ENCODE data around the gene RASSF10. TPM values are rescaled to one million over a fixed set of nuclear protein-coding genes. Genes with fewer than 3 reads are reported as not detected.

Gene RASSF10
- total RNA-seq, 1 experiment from 2014 or later: not detected

DNA sequence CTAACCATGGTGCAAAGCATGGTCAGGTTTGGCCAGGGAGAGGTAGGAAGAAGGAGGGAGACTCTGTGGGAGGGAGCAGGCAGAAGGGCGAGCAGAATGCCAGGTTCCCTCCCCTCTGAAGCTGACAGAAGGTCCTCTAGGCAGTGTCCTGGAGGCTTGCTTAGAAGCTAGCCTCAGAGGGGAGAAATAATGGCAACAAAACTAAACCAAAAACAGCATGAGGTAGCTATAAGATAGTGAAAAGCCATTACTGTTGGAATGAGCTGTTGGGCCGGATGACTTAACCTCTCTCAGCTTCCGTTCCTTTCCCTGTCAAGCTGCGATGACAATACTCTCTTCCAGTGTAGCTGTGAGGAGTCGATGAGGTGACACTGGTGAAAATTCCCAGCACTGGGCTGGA lies 36.6 kb downstream of the RASSF10 start:
- CTCF ChIA-PET: no interaction called here
- H2AFZ ChIP-seq (ENCODE audit: low read length): no peak overlapping the region
- H3K4me3 ChIP-seq (ENCODE audit: low read length): no peak overlapping the region
- DNase-seq (no peak), ATAC-seq (no peak)
- 0 out of 2 replicates have a peak, but pooled peaks cover under 1% of the 10 kb centered on the region for H3K4me1 ChIP-seq (ENCODE audit: insufficient read depth, low read length)
- intact Hi-C loops (cut with micrococcal nuclease): no loop called here
- H3K27ac ChIP-seq (ENCODE audit: low read length): no peak overlapping the region
- TF ChIP-seq EZH2 (IDR thresholded peaks at IDR 0.05; ENCODE audit: low read length, unreplicated experiment) (no peak), EZH2phosphoT487 (IDR thresholded peaks at IDR 0.05; ENCODE audit: borderline replicate concordance, low read length) (no peak)
- TF ChIP-seq, protein P1, sequence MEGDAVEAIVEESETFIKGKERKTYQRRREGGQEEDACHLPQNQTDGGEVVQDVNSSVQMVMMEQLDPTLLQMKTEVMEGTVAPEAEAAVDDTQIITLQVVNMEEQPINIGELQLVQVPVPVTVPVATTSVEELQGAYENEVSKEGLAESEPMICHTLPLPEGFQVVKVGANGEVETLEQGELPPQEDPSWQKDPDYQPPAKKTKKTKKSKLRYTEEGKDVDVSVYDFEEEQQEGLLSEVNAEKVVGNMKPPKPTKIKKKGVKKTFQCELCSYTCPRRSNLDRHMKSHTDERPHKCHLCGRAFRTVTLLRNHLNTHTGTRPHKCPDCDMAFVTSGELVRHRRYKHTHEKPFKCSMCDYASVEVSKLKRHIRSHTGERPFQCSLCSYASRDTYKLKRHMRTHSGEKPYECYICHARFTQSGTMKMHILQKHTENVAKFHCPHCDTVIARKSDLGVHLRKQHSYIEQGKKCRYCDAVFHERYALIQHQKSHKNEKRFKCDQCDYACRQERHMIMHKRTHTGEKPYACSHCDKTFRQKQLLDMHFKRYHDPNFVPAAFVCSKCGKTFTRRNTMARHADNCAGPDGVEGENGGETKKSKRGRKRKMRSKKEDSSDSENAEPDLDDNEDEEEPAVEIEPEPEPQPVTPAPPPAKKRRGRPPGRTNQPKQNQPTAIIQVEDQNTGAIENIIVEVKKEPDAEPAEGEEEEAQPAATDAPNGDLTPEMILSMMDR (conservative IDR thresholded peaks at IDR 0.05; ENCODE audit: low read depth, low read length): no peak
- no TSS peak for BruUV-seq (replicated peaks)
- H3K4me2 ChIP-seq (ENCODE audit: low read length): no peak overlapping the region
- H3K9me2 ChIP-seq (replicated peaks; ENCODE audit: low read length): no peaks in the 10 kb centered on the region
- no peaks in the 10 kb centered on the region for H3K79me2 ChIP-seq (ENCODE audit: low read length)
- H3K9me3 ChIP-seq (ENCODE audit: low read length): no peaks in the 10 kb centered on the region
- POLR2A ChIA-PET (ENCODE audit: unreplicated experiment): no interaction called here
- no peak overlapping the region for H3K9ac ChIP-seq (ENCODE audit: low read length)
- no peaks in the 10 kb centered on the region for H3K27me3 ChIP-seq (ENCODE audit: low read length)
- H3F3A ChIP-seq (ENCODE audit: low read length, unreplicated experiment): no peaks in the 10 kb centered on the region
- no peaks in the 10 kb centered on the region for H4K20me1 ChIP-seq (ENCODE audit: low read length)
- H3K36me3 ChIP-seq (ENCODE audit: low read depth, low read length): no peaks in the 10 kb centered on the region

DNA sequence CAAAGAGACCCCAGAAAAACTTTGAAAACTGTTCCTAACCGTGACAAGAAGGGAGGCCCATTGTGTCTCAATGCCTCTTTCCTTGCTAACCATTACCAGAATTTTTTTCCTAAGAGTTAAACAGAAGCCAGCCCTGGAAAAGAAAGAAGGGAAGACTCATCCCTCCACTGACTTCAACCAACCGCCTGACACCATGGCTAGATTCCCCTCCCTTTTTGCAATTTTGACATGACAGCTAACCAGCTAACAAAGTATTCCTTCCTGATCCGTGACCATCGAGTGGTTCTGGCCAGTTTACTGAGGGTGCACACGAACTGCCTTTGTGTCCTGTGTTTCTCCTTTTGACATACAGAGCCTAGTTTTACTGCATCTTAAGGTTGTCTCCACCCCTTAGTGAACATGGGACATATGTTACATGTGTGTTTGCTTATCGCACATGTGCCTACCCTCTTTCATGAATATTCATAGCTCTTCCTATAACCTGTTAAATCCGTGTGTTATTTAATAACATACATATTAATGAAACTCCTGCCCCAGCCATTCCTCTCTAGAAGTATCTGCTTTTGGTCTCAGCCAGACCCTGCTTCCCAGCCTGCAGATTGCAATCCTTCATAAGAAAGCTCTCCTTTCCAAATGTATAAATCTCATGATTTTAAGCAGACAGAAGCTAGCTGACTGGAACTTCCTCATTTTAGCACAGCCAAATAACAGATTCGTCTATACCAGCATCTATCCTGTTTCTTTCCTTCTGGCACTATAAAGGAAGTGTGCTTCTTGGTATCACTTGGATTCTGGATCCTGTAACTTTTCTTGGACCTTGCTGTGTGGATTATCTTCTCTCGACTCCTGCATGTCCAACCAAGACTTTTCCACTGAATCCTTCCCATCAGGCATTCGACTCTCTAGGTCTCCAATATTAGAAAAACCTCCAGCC lies 37.8 kb downstream of the RASSF10 start:
- H3K4me3 ChIP-seq (ENCODE audit: low read length): no peak overlapping the region
- no peak overlapping the region for H3K9ac ChIP-seq (ENCODE audit: low read length)
- TF ChIP-seq, protein P1 (conservative IDR thresholded peaks at IDR 0.05; ENCODE audit: low read depth, low read length): no peak
- TF ChIP-seq EZH2phosphoT487 (IDR thresholded peaks at IDR 0.05; ENCODE audit: borderline replicate concordance, low read length) (no peak), EZH2 (IDR thresholded peaks at IDR 0.05; ENCODE audit: low read length, unreplicated experiment) (no peak)
- no peak overlapping the region for H2AFZ ChIP-seq (ENCODE audit: low read length)
- ChIA-PET POLR2A (ENCODE audit: unreplicated experiment) (no interaction called here), CTCF (no interaction called here)
- no peaks in the 10 kb centered on the region for H3K9me3 ChIP-seq (ENCODE audit: low read length)
- H3K36me3 ChIP-seq (ENCODE audit: low read depth, low read length): no peaks in the 10 kb centered on the region
- H3K27me3 ChIP-seq (ENCODE audit: low read length): no peaks in the 10 kb centered on the region
- H3K4me1 ChIP-seq (ENCODE audit: insufficient read depth, low read length): peaks cover 13% of the 10 kb centered on the region
- H3K27ac ChIP-seq (ENCODE audit: low read length): no peak overlapping the region
- H3K4me2 ChIP-seq (ENCODE audit: low read length): no peak overlapping the region
- H3F3A ChIP-seq (ENCODE audit: low read length, unreplicated experiment): no peaks in the 10 kb centered on the region
- intact Hi-C loops (cut with micrococcal nuclease): no loop called here
- BruUV-seq (replicated peaks): no TSS peak
- no peaks in the 10 kb centered on the region for H4K20me1 ChIP-seq (ENCODE audit: low read length)
- ATAC-seq (no peak), DNase-seq (no peak)
- no peaks in the 10 kb centered on the region for H3K9me2 ChIP-seq (replicated peaks; ENCODE audit: low read length)
- H3K79me2 ChIP-seq (ENCODE audit: low read length): no peaks in the 10 kb centered on the region

DNA sequence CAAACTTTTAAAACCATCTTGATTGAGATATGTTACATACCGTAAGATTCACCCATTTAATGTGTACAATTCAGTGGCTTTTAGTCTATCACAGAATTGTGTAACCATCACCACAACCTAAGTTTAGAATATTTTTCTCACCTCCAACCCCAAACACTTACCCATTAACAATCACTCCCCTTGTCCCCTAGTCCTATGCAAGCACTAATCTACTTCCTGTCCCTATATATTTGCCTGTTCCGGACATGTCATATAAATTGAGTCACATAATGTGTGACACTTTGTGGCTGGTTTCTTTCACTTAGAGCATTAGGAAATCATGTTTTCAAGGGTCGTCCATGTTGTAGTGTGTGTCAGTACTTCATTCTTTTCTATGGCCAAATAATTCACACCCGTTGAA lies 38.8 kb downstream of the RASSF10 start:
- ATAC-seq: no peak

More for the DNA sequence above, 38.8 kb downstream of the RASSF10 start:
- no peak overlapping the region for H3K4me2 ChIP-seq (ENCODE audit: low read length)
- H4K20me1 ChIP-seq (ENCODE audit: low read length): no peaks in the 10 kb centered on the region
- no TSS peak for BruUV-seq (replicated peaks)
- H3K27ac ChIP-seq (ENCODE audit: low read length): no peak overlapping the region
- H3K36me3 ChIP-seq (ENCODE audit: low read depth, low read length): no peaks in the 10 kb centered on the region
- peaks cover 22% of the 10 kb centered on the region for H3K4me1 ChIP-seq (ENCODE audit: insufficient read depth, low read length)
- no peaks in the 10 kb centered on the region for H3K27me3 ChIP-seq (ENCODE audit: low read length)
- DNase-seq: no peak
- intact Hi-C loops (cut with micrococcal nuclease): no loop called here
- CTCF ChIA-PET: no interaction called here
- no peak overlapping the region for H2AFZ ChIP-seq (ENCODE audit: low read length)
- no peaks in the 10 kb centered on the region for H3K9me3 ChIP-seq (ENCODE audit: low read length)
- no peaks in the 10 kb centered on the region for H3K9me2 ChIP-seq (replicated peaks; ENCODE audit: low read length)
- no peaks in the 10 kb centered on the region for H3K79me2 ChIP-seq (ENCODE audit: low read length)
- no peaks in the 10 kb centered on the region for H3F3A ChIP-seq (ENCODE audit: low read length, unreplicated experiment)
- TF ChIP-seq EZH2 (IDR thresholded peaks at IDR 0.05; ENCODE audit: low read length, unreplicated experiment) (no peak), EZH2phosphoT487 (IDR thresholded peaks at IDR 0.05; ENCODE audit: borderline replicate concordance, low read length) (no peak)
- TF ChIP-seq, protein P1 (conservative IDR thresholded peaks at IDR 0.05; ENCODE audit: low read depth, low read length): no peak
- H3K9ac ChIP-seq (ENCODE audit: low read length): no peak overlapping the region
- no peak overlapping the region for H3K4me3 ChIP-seq (ENCODE audit: low read length)
- POLR2A ChIA-PET (ENCODE audit: unreplicated experiment): no interaction called here

Data from PC-3 (cell line).